Measurements from ENCODE around the gene GEMIN7.

DNA sequence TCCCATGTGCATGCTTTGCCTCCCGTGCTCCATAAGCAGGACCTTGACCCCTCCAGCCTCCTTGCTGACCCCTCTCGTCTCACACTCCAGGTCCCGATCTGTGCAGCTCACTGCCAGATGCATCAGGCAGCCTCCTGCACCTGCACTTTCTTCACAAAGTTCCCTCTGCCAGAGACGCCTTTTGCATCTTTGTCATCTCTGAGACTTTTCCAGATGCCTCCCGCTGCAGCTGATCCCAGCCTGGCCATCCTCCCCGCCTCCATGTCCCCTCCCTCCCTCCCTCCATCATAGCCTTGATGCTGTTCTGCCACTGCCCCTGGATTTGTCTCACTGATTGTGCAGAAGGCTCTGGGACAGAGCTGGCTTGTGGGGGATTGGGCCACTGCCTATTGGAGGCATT is 43.8 kb downstream of the GEMIN7 start:
- no peak for TF ChIP-seq RCOR1 (IDR thresholded peaks at IDR 0.05; ENCODE audit: insufficient replicate concordance, low read length)
- TF ChIP-seq, protein P1, sequence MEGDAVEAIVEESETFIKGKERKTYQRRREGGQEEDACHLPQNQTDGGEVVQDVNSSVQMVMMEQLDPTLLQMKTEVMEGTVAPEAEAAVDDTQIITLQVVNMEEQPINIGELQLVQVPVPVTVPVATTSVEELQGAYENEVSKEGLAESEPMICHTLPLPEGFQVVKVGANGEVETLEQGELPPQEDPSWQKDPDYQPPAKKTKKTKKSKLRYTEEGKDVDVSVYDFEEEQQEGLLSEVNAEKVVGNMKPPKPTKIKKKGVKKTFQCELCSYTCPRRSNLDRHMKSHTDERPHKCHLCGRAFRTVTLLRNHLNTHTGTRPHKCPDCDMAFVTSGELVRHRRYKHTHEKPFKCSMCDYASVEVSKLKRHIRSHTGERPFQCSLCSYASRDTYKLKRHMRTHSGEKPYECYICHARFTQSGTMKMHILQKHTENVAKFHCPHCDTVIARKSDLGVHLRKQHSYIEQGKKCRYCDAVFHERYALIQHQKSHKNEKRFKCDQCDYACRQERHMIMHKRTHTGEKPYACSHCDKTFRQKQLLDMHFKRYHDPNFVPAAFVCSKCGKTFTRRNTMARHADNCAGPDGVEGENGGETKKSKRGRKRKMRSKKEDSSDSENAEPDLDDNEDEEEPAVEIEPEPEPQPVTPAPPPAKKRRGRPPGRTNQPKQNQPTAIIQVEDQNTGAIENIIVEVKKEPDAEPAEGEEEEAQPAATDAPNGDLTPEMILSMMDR (conservative IDR thresholded peaks at IDR 0.05; ENCODE audit: low read depth, low read length): no peak
- no peak for TF ChIP-seq MXI1 (IDR thresholded peaks at IDR 0.05; ENCODE audit: borderline replicate concordance, low read depth, low read length)
- TF ChIP-seq POLR2A (IDR thresholded peaks at IDR 0.05; ENCODE audit: low read depth, low read length): no peak
- TF ChIP-seq, protein P2, sequence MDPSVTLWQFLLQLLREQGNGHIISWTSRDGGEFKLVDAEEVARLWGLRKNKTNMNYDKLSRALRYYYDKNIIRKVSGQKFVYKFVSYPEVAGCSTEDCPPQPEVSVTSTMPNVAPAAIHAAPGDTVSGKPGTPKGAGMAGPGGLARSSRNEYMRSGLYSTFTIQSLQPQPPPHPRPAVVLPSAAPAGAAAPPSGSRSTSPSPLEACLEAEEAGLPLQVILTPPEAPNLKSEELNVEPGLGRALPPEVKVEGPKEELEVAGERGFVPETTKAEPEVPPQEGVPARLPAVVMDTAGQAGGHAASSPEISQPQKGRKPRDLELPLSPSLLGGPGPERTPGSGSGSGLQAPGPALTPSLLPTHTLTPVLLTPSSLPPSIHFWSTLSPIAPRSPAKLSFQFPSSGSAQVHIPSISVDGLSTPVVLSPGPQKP (IDR thresholded peaks at IDR 0.05; ENCODE audit: borderline replicate concordance, low read depth, low read length): no peak
- TF ChIP-seq, protein P3, sequence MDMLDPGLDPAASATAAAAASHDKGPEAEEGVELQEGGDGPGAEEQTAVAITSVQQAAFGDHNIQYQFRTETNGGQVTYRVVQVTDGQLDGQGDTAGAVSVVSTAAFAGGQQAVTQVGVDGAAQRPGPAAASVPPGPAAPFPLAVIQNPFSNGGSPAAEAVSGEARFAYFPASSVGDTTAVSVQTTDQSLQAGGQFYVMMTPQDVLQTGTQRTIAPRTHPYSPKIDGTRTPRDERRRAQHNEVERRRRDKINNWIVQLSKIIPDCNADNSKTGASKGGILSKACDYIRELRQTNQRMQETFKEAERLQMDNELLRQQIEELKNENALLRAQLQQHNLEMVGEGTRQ (IDR thresholded peaks at IDR 0.05; ENCODE audit: low read depth, low read length): no peak
- no peak for TF ChIP-seq MAZ (IDR thresholded peaks at IDR 0.05; ENCODE audit: borderline replicate concordance, low read depth, low read length)
- no peak for TF ChIP-seq SMC3 (IDR thresholded peaks at IDR 0.05; ENCODE audit: low read depth, low read length)
- no peak for TF ChIP-seq FOS (IDR thresholded peaks at IDR 0.05; ENCODE audit: low read depth, low read length)
- TF ChIP-seq CEBPB (IDR thresholded peaks at IDR 0.05; ENCODE audit: low read depth, low read length): no peak
- TF ChIP-seq BHLHE40 (IDR thresholded peaks at IDR 0.05; ENCODE audit: low read depth, low read length): no peak
- no peak for TF ChIP-seq RAD21 (IDR thresholded peaks at IDR 0.05; ENCODE audit: low read length)
- TF ChIP-seq MAFK (IDR thresholded peaks at IDR 0.05; ENCODE audit: low read depth, low read length): no peak
- no peak for TF ChIP-seq NFE2L2 (IDR thresholded peaks at IDR 0.05; ENCODE audit: low read depth, low read length)
